ENCODE measurements around the gene AMBP. TPM values are rescaled to one million over a fixed set of nuclear protein-coding genes. Genes with fewer than 3 reads are reported as not detected.
A peak's percentile ranks its signal among the peaks of the same experiment; 100 is the strongest.

Gene AMBP
- total and polyA plus RNA-seq, 10 donors, result 0.09 to 1.6 (median 0.12) TPM; not detected in 7

DNA sequence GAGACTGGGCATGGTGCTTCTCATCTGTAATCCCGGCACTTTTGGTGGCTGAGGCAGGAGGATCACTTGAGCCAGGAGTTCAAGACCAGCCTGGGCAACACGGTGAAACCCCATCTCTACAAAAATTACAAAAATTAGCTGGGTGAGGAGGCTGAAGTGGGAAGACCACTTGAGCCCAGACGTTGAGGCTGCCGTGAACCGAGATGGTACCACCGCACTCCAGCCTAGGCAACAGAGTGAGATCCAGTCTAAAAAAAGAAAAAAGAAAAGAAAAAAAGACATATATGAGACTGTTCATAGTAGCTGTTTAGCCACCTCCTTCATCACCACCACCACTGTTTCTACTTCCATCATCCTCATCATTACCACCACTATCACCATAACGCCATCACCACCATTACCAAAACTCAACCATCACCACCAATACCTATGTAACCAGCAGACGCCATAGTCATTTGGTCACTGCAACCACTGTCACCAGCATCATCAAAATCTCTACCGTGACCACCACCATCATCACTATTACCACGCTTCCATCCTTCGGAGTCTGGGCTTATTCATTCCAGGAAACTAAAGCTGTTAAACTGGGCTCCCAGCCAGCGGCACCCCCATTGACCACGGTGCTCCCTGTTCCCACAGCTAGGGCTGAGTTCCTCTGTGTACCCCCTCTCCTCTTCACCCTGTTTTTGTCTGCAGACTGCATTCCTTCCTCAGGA lies 29.3 kb upstream of the AMBP start:
- H3K4me3 ChIP-seq, result no peak overlapping the region
- H3K9me3 ChIP-seq, result peaks cover 0 to 7% (median 2%) of the 10 kb centered on the region in 8 donors
- TF ChIP-seq, protein P1, sequence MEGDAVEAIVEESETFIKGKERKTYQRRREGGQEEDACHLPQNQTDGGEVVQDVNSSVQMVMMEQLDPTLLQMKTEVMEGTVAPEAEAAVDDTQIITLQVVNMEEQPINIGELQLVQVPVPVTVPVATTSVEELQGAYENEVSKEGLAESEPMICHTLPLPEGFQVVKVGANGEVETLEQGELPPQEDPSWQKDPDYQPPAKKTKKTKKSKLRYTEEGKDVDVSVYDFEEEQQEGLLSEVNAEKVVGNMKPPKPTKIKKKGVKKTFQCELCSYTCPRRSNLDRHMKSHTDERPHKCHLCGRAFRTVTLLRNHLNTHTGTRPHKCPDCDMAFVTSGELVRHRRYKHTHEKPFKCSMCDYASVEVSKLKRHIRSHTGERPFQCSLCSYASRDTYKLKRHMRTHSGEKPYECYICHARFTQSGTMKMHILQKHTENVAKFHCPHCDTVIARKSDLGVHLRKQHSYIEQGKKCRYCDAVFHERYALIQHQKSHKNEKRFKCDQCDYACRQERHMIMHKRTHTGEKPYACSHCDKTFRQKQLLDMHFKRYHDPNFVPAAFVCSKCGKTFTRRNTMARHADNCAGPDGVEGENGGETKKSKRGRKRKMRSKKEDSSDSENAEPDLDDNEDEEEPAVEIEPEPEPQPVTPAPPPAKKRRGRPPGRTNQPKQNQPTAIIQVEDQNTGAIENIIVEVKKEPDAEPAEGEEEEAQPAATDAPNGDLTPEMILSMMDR (IDR thresholded peaks at IDR 0.05 in 8 of 11, conservative IDR thresholded peaks at IDR 0.05 in 3 of 11), result no peak
- no peak for TF ChIP-seq POLR2A (IDR thresholded peaks at IDR 0.05)
- TF ChIP-seq POLR2AphosphoS5 (IDR thresholded peaks at IDR 0.05), result no peak
- peaks cover 0 to 7% (median 0%) of the 10 kb centered on the region in 6 donors for H3K4me1 ChIP-seq
- no peaks in the 10 kb centered on the region for H3K36me3 ChIP-seq
- WGBS, 5 donors, result 65 to 70% (median 67%) methylated on average over 13 of the region's 13 CpGs
- peak; percentile 14 for DNase-seq
- peaks cover 0 to 22% (median 0%) of the 10 kb centered on the region in 7 donors for H3K27me3 ChIP-seq (replicated peaks in 1 of 7)
- intact Hi-C loops (cut with DNase I; ENCODE audit: low total_unique reads), result no loop called here
- no peak overlapping the region for H3K27ac ChIP-seq

DNA sequence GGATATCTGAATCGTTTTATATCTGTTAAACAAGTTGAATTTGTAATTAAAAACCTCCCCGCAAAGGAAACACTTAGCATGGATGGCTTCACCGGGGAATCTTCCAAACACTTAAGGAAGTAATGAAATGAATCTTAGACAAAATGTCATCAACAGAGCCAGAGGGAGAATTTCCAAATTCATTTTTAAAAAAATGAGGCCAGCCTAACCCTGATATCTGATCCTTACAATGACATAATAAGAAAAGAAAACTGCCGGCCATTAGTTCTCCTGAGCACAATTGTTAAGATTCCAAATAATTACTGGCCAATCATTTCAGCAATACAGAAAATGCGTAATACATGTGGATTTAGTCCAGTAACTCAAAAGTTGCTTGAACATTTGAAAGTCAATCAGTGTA lies 27.1 kb upstream of the AMBP start:
- H3K27ac ChIP-seq, result no peak overlapping the region
- no peaks in the 10 kb centered on the region for H3K36me3 ChIP-seq
- intact Hi-C loops (cut with DNase I; ENCODE audit: low total_unique reads), result no loop called here
- peaks cover 0 to 17% (median 9%) of the 10 kb centered on the region in 8 donors for H3K9me3 ChIP-seq
- no peak for DNase-seq
- peaks cover 0 to 12% (median 0%) of the 10 kb centered on the region in 7 donors for H3K27me3 ChIP-seq (replicated peaks in 1 of 7)
- H3K4me3 ChIP-seq, result no peak overlapping the region
- peaks cover 0 to 11% (median 0%) of the 10 kb centered on the region in 6 donors for H3K4me1 ChIP-seq
- 61 to 76% (median 74%) methylated on average over 5 of the region's 5 CpGs for WGBS, 5 donors
- TF ChIP-seq, protein P1 (IDR thresholded peaks at IDR 0.05 in 8 of 11, conservative IDR thresholded peaks at IDR 0.05 in 3 of 11), result no peak
- TF ChIP-seq POLR2AphosphoS5 (IDR thresholded peaks at IDR 0.05) (no peak), POLR2A (IDR thresholded peaks at IDR 0.05) (no peak)

DNA sequence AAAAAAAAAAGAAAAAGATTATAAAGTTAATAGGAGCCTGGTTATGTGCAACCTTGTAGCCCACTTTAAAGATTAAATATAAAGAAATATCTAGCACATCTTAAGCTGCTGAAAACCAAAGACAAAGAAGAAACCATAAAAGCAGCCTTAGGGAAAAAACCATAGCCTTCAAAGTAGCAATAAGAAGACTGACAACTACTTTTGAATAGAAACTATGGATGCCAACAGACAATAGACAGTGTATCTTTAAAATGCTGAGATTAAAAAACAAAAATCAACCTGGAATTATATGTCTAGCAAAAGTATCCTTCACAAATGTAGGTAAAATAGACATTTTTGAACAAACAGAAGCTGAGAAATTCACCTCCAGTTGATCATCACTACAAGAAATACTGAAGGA lies 24.4 kb upstream of the AMBP start:
- H3K9me3 ChIP-seq, result peaks cover 0 to 17% (median 9%) of the 10 kb centered on the region in 8 donors
- TF ChIP-seq POLR2AphosphoS5 (IDR thresholded peaks at IDR 0.05), result no peak
- TF ChIP-seq POLR2A (IDR thresholded peaks at IDR 0.05), result no peak
- TF ChIP-seq, protein P1 (IDR thresholded peaks at IDR 0.05 in 8 of 11, conservative IDR thresholded peaks at IDR 0.05 in 3 of 11), result no peak
- H3K27me3 ChIP-seq (replicated peaks in 1 of 7), result peaks cover 0 to 26% (median 17%) of the 10 kb centered on the region in 7 donors
- no peak overlapping the region for H3K4me3 ChIP-seq
- peaks cover 0 to 29% (median 14%) of the 10 kb centered on the region in 6 donors for H3K4me1 ChIP-seq
- H3K36me3 ChIP-seq, result no peaks in the 10 kb centered on the region
- no peak for DNase-seq
- intact Hi-C loops (cut with DNase I; ENCODE audit: low total_unique reads), result no loop called here
- H3K27ac ChIP-seq, result no peak overlapping the region

DNA sequence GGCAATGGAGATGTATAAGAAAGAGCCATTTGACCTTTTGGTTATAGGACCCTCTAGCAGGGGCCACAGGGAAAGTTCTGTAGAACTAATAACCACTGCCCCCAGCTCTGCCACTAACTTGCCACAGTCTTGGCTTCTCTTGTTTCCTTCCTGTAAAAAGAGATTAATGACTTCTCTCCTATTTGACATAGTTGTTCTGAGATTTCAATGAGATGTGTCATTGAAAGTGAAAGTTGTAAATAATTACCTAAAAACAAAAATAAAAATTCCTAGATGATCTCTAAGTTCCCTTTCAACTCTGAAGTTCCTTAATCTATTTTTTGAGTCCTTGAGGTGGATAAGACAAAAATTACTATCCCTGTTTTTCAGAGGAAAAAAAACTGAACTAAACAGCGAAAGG lies 22.4 kb upstream of the AMBP start:
- TF ChIP-seq, protein P1 (IDR thresholded peaks at IDR 0.05 in 8 of 11, conservative IDR thresholded peaks at IDR 0.05 in 3 of 11), result no peak
- no peak for TF ChIP-seq POLR2A (IDR thresholded peaks at IDR 0.05)
- no peak for TF ChIP-seq POLR2AphosphoS5 (IDR thresholded peaks at IDR 0.05)
- Histone ChIP-seq H3K36me3 (no peaks in the 10 kb centered on the region), H3K9me3 (peaks cover 0 to 17% (median 9%) of the 10 kb centered on the region in 8 donors), H3K27ac (no peak overlapping the region), H3K27me3 (replicated peaks in 1 of 7) (peaks cover 0 to 46% (median 21%) of the 10 kb centered on the region in 7 donors), H3K4me1 (peaks cover 0 to 32% (median 16%) of the 10 kb centered on the region in 6 donors), H3K4me3 (no peak overlapping the region)
- WGBS, 5 donors, result 51 to 87% (median 77%) methylated on average over 1 of the region's 1 CpG
- no peak for DNase-seq
- intact Hi-C loops (cut with DNase I; ENCODE audit: low total_unique reads), result no loop called here

Measured in spleen (tissue), 11 donors.